ENCODE data around the gene IL1RAPL1.

IL1RAPL1 gene

DNA sequence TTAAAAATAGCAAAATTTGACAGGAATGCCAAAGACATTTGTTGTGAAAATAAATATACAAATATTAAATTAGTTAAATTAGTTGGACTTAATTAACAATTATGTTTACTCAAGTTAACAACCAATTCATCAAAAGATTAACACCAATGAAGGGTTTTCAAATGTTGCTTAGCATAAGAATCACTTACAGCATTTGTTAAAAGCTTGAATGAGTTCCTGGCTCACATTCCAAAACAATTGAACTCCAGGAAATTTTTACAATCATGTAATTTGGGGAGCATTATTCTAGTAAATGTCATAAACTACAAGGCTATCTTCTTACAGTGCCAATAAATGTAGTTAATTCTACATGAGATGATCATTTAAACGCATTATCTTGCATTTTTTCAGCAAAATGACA lies 1378.4 kb downstream of the IL1RAPL1 start:
- DNase-seq (ENCODE audit: low read depth in 4 of 4, low spot score in 1 of 4), result no peak

DNA sequence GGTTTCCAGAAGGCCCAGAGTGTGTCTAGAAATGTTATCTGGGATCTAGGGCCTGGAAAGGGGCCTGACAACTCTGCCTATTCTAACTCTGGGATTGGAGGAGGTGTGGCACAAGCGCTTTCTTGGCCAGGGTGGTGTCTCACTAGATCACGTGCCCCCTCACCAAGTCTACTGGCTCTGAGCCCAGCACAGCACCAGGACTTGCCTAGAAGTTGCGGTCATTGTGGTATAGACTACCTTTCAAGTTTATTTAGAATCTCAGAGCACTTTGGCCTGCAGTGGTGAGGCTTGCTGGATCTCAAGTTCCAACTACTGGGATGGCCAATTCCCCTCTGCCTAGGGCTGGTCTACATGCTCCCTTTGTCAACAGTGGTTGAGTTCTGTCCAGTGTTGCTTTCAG lies 1404.8 kb downstream of the IL1RAPL1 start:
- DNase-seq (ENCODE audit: low read depth in 4 of 4, low spot score in 1 of 4), result no peak

DNA sequence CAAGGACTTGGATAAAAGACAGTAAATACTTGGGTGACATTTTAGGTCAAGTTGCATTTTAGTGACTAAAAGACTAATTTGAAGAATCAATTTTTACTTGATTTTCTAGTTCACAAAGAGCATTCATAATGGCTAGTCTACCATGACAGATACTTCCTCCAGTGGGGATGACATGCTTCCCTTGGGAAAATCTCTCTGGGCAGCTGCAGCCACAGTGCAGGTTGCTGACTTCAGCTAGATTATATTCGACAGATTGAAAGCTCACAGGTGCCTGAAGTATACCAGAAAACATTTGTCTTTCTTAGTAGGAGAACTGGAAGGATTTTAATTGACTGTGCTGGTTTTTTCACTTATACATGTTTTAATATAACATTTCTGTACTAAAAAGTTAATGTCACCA lies 1418.6 kb downstream of the IL1RAPL1 start:
- DNase-seq (ENCODE audit: low read depth in 4 of 4, low spot score in 1 of 4), result no peak
